Liver (tissue), 9 donors: ENCODE results near the gene OXNAD1. TPM values are rescaled to one million over a fixed set of nuclear protein-coding genes. Genes with fewer than 3 reads are reported as not detected.

Source experiments
- DNase-seq: peaks from one replicate; pipeline ENCODE4 v3.0.0-alpha.2; 2017; ENCODE audit warnings: low spot score
- H3K27ac ChIP-seq, 2 donors: one replicate each; pipeline ENCODE4 v1.7.0; 2013; ENCODE audit warnings: inconsistent platforms in 2 of 2, low read length in 2 of 2, control low read depth in 1 of 2, low read depth in 1 of 2, mild to moderate bottlenecking in 1 of 2
- H3K27me3 ChIP-seq, 4 donors: one replicate each; pipeline versions ENCODE4 v1.6.1 to v1.7.0; 2013; ENCODE audit warnings: low read length in 3 of 4, inconsistent platforms in 1 of 4, mild to moderate bottlenecking in 1 of 4, moderate library complexity in 1 of 4; ENCODE audit not compliant: control insufficient read depth in 4 of 4, insufficient read depth in 4 of 4
- H3K36me3 ChIP-seq, 4 donors: one replicate each; pipeline versions ENCODE4 v1.6.1 to v1.7.0; 2013; ENCODE audit warnings: low read length in 3 of 4, mild to moderate bottlenecking in 3 of 4, low read depth in 1 of 4, moderate library complexity in 1 of 4; ENCODE audit not compliant: control insufficient read depth in 4 of 4, insufficient read depth in 3 of 4
- H3K4me1 ChIP-seq, 4 donors: one replicate each; pipeline versions ENCODE4 v1.6.1 to v1.7.0; 2013; ENCODE audit warnings: low read length in 3 of 4, mild to moderate bottlenecking in 3 of 4, moderate library complexity in 1 of 4; ENCODE audit not compliant: control insufficient read depth in 4 of 4, insufficient read depth in 4 of 4
- H3K4me3 ChIP-seq, 3 donors: one replicate each; pipeline versions ENCODE4 v1.6.1 to v1.7.0; 2013; ENCODE audit warnings: low read length in 3 of 3, control low read depth in 1 of 3, low read depth in 1 of 3, mild to moderate bottlenecking in 1 of 3
- H3K9ac ChIP-seq, 2 donors: one replicate each; pipeline ENCODE4 v1.7.0; 2013; ENCODE audit warnings: low read length in 2 of 2, mild to moderate bottlenecking in 2 of 2, moderate library complexity in 2 of 2, control low read depth in 1 of 2, low read depth in 1 of 2
- H3K9me3 ChIP-seq, 4 donors: one replicate each; pipeline versions ENCODE4 v1.6.1 to v1.7.0; 2013; ENCODE audit warnings: low read length in 3 of 4; ENCODE audit not compliant: control insufficient read depth in 4 of 4
- EGR1 ChIP-seq, 2 donors: IDR thresholded peaks; 2 replicates each; pipeline ENCODE4 v1.6.1; 2016 to 2018; ENCODE audit warnings: antibody characterized with exemption in 2 of 2, low read depth in 2 of 2
- FOXA1 ChIP-seq: IDR thresholded peaks from 2 replicates; pipeline ENCODE4 v1.6.1; 2016; ENCODE audit warnings: antibody characterized with exemption
- FOXA2 ChIP-seq: IDR thresholded peaks from 2 replicates; pipeline ENCODE4 v1.6.1; 2016; ENCODE audit warnings: antibody characterized with exemption
- GABPA ChIP-seq, 2 donors: IDR thresholded peaks in 1 of 2; conservative IDR thresholded peaks in 1 of 2; 2 replicates each; pipeline ENCODE4 v1.6.1; 2016; ENCODE audit warnings: antibody characterized with exemption in 2 of 2, mild to moderate bottlenecking in 1 of 2, moderate library complexity in 1 of 2
- HNF4A ChIP-seq, 2 donors: conservative IDR thresholded peaks; 2 replicates each; pipeline ENCODE4 v1.6.1; 2016; ENCODE audit warnings: antibody characterized with exemption in 2 of 2, mild to moderate bottlenecking in 2 of 2
- HNF4G ChIP-seq: IDR thresholded peaks from 2 replicates; pipeline ENCODE4 v1.6.1; 2016; ENCODE audit warnings: antibody characterized with exemption
- JUND ChIP-seq, 2 donors: IDR thresholded peaks; 2 replicates each; pipeline ENCODE4 v1.6.1; 2016; ENCODE audit warnings: antibody characterized with exemption in 2 of 2
- NR2F2 ChIP-seq: IDR thresholded peaks from 2 replicates; pipeline ENCODE4 v1.6.1; 2016; ENCODE audit warnings: antibody characterized with exemption
- RAD21 ChIP-seq, 2 donors: IDR thresholded peaks; 2 replicates each; pipeline ENCODE4 v1.6.1; 2016; ENCODE audit warnings: antibody characterized with exemption in 2 of 2, mild to moderate bottlenecking in 2 of 2
- RXRA ChIP-seq, 2 donors: IDR thresholded peaks; 2 replicates each; pipeline ENCODE4 v1.6.1; 2017 to 2018; ENCODE audit warnings: antibody characterized with exemption in 2 of 2, mild to moderate bottlenecking in 1 of 2
- SP1 ChIP-seq: IDR thresholded peaks from 2 replicates; pipeline ENCODE4 v1.6.1; 2018; ENCODE audit warnings: antibody characterized with exemption, mild to moderate bottlenecking
- TAF1 ChIP-seq: conservative IDR thresholded peaks from 2 replicates; pipeline ENCODE4 v1.6.1; 2016; ENCODE audit warnings: antibody characterized with exemption, mild to moderate bottlenecking
- YY1 ChIP-seq: IDR thresholded peaks from 2 replicates; pipeline ENCODE4 v1.6.1; 2016; ENCODE audit warnings: antibody characterized with exemption, mild to moderate bottlenecking
- WGBS: extraction: QIAGEN DNeasy Blood & Tissue Kit; methylation state at CpG from one replicate; pipeline ENCODE4 v1.1.7; 2013; 5-methylcytosine and 5-hydroxymethylcytosine counted together
- polyA plus RNA-seq, 2 donors: library from polyadenylated mRNA; stranded (reverse) in 1 of 2; unstranded in 1 of 2; fragments of 200-250 nt in 1 of 2; fragments of >200 nt in 1 of 2; fragmentation: Nextera tagmentation in 1 of 2; extraction: Ambion mirVana in 1 of 2; gene quantifications; one replicate each; pipeline versions ENCODE4 v1.2.1 to v1.2.3, GENCODE V29; 2013 to 2015
- total RNA-seq, 2 donors: library from RNA; depleted of rRNA; stranded (reverse); fragments of >200 nt; gene quantifications; one replicate each; pipeline ENCODE4 v1.2.3, GENCODE V29; 2014
- TF ChIP-seq, protein P1 (sequence below): IDR thresholded peaks from 2 replicates; pipeline ENCODE4 v1.6.1; 2016; ENCODE audit warnings: antibody characterized with exemption
- TF ChIP-seq, protein P2 (sequence below): IDR thresholded peaks from 2 replicates; pipeline ENCODE4 v1.6.1; 2016; ENCODE audit warnings: antibody characterized with exemption
- TF ChIP-seq, protein P3 (sequence below): fragments of 150-350 bp; IDR thresholded peaks from 2 replicates; pipeline ENCODE4 v1.5.1; 2017; ENCODE audit warnings: improper control_type of control experiment, low read depth, low read length; ENCODE audit not compliant: missing input control
- TF ChIP-seq, protein P4 (sequence below): IDR thresholded peaks from 2 replicates; pipeline ENCODE4 v1.6.1; 2016; ENCODE audit warnings: antibody characterized with exemption
- TF ChIP-seq, protein P5 (sequence below): IDR thresholded peaks from 2 replicates; pipeline ENCODE4 v1.6.1; 2016; ENCODE audit warnings: antibody characterized with exemption, mild to moderate bottlenecking
- donor health status: healthy.
- donor health status: healthy.
- donor health status: healthy.
- donor health status: healthy.
- donor health status: healthy.

OXNAD1 gene
- total and polyA plus RNA-seq, 4 donors = 9.3 to 24.6 (median 14.1) TPM

DNA sequence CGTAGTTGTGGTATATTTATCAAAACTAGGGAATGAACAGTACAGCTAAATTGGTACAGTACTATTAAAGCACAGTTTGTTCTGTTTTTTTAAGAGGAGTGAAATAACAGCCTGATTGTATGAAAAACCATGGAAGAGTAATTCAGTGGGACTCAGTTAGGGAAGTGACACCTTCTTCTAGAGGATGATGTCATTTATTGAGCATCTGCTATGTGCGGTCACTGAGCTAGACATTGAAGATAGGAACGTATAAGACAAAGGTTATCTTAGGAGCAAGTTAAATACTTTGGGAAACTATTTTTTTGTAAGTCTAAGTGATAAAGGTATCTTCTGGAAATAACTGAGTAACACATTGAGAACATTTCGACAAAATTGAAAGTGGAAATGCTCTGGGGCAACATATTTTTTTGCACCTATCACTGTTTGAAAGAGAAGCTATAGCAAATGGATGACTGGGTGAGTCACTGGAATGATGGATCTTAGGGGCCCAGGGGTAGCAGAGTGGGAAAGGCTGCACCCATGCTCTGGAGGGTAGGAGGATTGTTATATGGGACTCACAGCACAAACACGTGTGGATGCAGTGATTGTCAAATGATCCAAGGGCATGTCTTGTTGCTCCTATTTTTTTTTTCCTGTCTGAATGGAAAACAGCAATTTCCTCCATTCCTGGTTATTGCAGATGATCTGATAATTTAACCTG, 43.0 kb downstream of the OXNAD1 start:
- H3K4me1 ChIP-seq = peaks cover 4 to 36% (median 15%) of the 10 kb centered on the region in 4 donors
- DNase-seq = no peak
- no peak overlapping the region for H3K9ac ChIP-seq
- H3K9me3 ChIP-seq = no peaks in the 10 kb centered on the region
- H3K27ac ChIP-seq = no peak overlapping the region
- 90% methylated on average over 5 of the region's 5 CpGs for WGBS
- H3K4me3 ChIP-seq = no peak overlapping the region
- no peak for TF ChIP-seq HNF4A (conservative IDR thresholded peaks at IDR 0.05)
- TF ChIP-seq TAF1 = no peak
- TF ChIP-seq FOXA1 = no peak
- TF ChIP-seq GABPA (IDR thresholded peaks at IDR 0.05 in 1 of 2, conservative IDR thresholded peaks at IDR 0.05 in 1 of 2) = no peak
- TF ChIP-seq HNF4G = no peak
- TF ChIP-seq, protein P1, sequence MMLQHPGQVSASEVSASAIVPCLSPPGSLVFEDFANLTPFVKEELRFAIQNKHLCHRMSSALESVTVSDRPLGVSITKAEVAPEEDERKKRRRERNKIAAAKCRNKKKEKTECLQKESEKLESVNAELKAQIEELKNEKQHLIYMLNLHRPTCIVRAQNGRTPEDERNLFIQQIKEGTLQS = no peak
- H3K27me3 ChIP-seq = no peaks in the 10 kb centered on the region
- peaks cover 0 to 5% (median 0%) of the 10 kb centered on the region in 4 donors for H3K36me3 ChIP-seq

DNA sequence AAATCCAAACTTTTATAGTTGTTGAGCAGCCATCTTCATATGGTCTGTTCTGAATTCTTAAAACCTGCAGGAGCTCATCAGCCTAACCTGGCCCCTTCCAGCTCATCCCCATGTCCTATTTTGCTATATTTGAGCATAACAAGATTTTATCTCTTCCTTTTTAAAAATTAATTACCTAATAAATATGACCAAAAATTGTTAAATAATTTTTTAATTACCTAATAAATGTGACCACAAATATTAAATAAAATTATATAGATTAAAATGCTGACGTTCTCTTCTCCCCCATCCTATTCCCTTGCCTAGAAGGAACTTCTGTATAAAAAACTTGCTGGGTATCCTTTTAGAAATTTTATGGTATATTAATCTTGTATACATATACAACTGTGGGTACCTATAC, 43.7 kb downstream of the OXNAD1 start:
- Histone ChIP-seq H3K4me3 (no peak overlapping the region), H3K27ac (no peak overlapping the region), H3K9ac (no peak overlapping the region), H3K4me1 (peaks cover 4 to 36% (median 14%) of the 10 kb centered on the region in 4 donors), H3K27me3 (no peaks in the 10 kb centered on the region), H3K36me3 (peaks cover 0 to 8% (median 4%) of the 10 kb centered on the region in 4 donors), H3K9me3 (no peaks in the 10 kb centered on the region)
- 98% methylated on average over 1 of the region's 1 CpG for WGBS
- DNase-seq = no peak
- TF ChIP-seq, protein P1 = no peak
- TF ChIP-seq, protein P2, sequence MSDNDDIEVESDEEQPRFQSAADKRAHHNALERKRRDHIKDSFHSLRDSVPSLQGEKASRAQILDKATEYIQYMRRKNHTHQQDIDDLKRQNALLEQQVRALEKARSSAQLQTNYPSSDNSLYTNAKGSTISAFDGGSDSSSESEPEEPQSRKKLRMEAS = no peak
- no peak for TF ChIP-seq HNF4G

DNA sequence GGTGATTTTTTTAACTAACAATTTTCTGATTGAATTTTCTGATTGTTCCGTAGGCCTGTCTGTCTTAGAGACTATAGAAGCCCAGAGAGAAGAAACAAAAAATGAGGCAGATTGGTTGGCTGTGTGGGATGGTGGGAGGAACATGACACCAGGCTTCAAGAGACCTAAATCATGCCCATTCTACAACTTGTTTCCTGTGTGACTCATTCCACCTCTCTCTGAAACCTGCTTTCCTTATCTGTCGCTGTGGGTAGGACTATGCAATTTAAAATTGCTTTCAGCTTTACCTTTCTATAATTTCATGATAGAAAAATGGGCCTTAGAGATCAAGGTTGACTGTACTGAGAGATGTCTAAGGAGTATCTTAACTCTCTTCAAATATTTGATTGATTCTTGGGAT, 44.5 kb downstream of the OXNAD1 start:
- Histone ChIP-seq H3K9me3 (no peaks in the 10 kb centered on the region), H3K4me3 (no peak overlapping the region), H3K9ac (no peak overlapping the region), H3K27ac (no peak overlapping the region), H3K4me1 (peaks cover 4 to 30% (median 12%) of the 10 kb centered on the region in 4 donors), H3K27me3 (no peaks in the 10 kb centered on the region), H3K36me3 (peaks cover 0 to 16% (median 4%) of the 10 kb centered on the region in 4 donors)
- WGBS = 81% methylated on average over 2 of the region's 2 CpGs
- TF ChIP-seq SP1 (no peak), GABPA (IDR thresholded peaks at IDR 0.05 in 1 of 2, conservative IDR thresholded peaks at IDR 0.05 in 1 of 2) (no peak), HNF4G (no peak), EGR1 (IDR thresholded peaks at IDR 0.05; ENCODE audit: low read depth in 2 of 2) (no peak), FOXA2 (no peak), HNF4A (conservative IDR thresholded peaks at IDR 0.05) (no peak), RAD21 (IDR thresholded peaks at IDR 0.05) (no peak), YY1 (no peak), JUND (IDR thresholded peaks at IDR 0.05) (no peak), TAF1 (no peak), FOXA1 (no peak), RXRA (IDR thresholded peaks at IDR 0.05) (no peak), NR2F2 (no peak)
- TF ChIP-seq, protein P3, sequence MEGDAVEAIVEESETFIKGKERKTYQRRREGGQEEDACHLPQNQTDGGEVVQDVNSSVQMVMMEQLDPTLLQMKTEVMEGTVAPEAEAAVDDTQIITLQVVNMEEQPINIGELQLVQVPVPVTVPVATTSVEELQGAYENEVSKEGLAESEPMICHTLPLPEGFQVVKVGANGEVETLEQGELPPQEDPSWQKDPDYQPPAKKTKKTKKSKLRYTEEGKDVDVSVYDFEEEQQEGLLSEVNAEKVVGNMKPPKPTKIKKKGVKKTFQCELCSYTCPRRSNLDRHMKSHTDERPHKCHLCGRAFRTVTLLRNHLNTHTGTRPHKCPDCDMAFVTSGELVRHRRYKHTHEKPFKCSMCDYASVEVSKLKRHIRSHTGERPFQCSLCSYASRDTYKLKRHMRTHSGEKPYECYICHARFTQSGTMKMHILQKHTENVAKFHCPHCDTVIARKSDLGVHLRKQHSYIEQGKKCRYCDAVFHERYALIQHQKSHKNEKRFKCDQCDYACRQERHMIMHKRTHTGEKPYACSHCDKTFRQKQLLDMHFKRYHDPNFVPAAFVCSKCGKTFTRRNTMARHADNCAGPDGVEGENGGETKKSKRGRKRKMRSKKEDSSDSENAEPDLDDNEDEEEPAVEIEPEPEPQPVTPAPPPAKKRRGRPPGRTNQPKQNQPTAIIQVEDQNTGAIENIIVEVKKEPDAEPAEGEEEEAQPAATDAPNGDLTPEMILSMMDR = no peak
- TF ChIP-seq, protein P2 = no peak
- TF ChIP-seq, protein P1 = no peak
- TF ChIP-seq, protein P4, sequence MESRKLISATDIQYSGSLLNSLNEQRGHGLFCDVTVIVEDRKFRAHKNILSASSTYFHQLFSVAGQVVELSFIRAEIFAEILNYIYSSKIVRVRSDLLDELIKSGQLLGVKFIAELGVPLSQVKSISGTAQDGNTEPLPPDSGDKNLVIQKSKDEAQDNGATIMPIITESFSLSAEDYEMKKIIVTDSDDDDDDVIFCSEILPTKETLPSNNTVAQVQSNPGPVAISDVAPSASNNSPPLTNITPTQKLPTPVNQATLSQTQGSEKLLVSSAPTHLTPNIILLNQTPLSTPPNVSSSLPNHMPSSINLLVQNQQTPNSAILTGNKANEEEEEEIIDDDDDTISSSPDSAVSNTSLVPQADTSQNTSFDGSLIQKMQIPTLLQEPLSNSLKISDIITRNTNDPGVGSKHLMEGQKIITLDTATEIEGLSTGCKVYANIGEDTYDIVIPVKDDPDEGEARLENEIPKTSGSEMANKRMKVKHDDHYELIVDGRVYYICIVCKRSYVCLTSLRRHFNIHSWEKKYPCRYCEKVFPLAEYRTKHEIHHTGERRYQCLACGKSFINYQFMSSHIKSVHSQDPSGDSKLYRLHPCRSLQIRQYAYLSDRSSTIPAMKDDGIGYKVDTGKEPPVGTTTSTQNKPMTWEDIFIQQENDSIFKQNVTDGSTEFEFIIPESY = no peak
- TF ChIP-seq, protein P5, sequence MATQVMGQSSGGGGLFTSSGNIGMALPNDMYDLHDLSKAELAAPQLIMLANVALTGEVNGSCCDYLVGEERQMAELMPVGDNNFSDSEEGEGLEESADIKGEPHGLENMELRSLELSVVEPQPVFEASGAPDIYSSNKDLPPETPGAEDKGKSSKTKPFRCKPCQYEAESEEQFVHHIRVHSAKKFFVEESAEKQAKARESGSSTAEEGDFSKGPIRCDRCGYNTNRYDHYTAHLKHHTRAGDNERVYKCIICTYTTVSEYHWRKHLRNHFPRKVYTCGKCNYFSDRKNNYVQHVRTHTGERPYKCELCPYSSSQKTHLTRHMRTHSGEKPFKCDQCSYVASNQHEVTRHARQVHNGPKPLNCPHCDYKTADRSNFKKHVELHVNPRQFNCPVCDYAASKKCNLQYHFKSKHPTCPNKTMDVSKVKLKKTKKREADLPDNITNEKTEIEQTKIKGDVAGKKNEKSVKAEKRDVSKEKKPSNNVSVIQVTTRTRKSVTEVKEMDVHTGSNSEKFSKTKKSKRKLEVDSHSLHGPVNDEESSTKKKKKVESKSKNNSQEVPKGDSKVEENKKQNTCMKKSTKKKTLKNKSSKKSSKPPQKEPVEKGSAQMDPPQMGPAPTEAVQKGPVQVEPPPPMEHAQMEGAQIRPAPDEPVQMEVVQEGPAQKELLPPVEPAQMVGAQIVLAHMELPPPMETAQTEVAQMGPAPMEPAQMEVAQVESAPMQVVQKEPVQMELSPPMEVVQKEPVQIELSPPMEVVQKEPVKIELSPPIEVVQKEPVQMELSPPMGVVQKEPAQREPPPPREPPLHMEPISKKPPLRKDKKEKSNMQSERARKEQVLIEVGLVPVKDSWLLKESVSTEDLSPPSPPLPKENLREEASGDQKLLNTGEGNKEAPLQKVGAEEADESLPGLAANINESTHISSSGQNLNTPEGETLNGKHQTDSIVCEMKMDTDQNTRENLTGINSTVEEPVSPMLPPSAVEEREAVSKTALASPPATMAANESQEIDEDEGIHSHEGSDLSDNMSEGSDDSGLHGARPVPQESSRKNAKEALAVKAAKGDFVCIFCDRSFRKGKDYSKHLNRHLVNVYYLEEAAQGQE = no peak
- DNase-seq = no peak
